Measurements from ENCODE around the gene RAB14.

Gene RAB14

GRCh38 chr9:121201738-121202533 is at the start of gene RAB14:
Gene RAB14 (minus strand): TSS chr9:121201869. CDS start chr9:121193412, 8,457 bp downstream.
- DNase-seq: peak; percentile 96

GRCh38 chr9:121249563-121249962 is 47.9 kb upstream of the RAB14 start:
- no peak for DNase-seq

GRCh38 chr9:121246821-121247561 is 45.3 kb upstream of the RAB14 start:
- DNase-seq: no peak

GRCh38 chr9:121242959-121243346 is 41.3 kb upstream of the RAB14 start:
- no peak for DNase-seq

GRCh38 chr9:121242219-121242958 is 40.7 kb upstream of the RAB14 start:
- no peak for DNase-seq

GRCh38 chr9:121240472-121241135 is 38.9 kb upstream of the RAB14 start:
- DNase-seq: no peak

GRCh38 chr9:121239851-121240250 is 38.2 kb upstream of the RAB14 start:
- DNase-seq: no peak

- no peak for DNase-seq
These were observed 37.4 kb upstream of the RAB14 start for GRCh38 chr9:121239071-121239470.

GRCh38 chr9:121237916-121238315 is 36.2 kb upstream of the RAB14 start:
- DNase-seq: no peak

GRCh38 chr9:121235512-121235911 is 33.8 kb upstream of the RAB14 start:
- DNase-seq: no peak

GRCh38 chr9:121234832-121235161 is 33.1 kb upstream of the RAB14 start:
- DNase-seq: no peak

- DNase-seq: no peak
These were observed 32.5 kb upstream of the RAB14 start for GRCh38 chr9:121233906-121234831.

- DNase-seq: no peak
These were observed 30.6 kb upstream of the RAB14 start for GRCh38 chr9:121232251-121232650.

- DNase-seq: no peak
These were observed 28.6 kb upstream of the RAB14 start for GRCh38 chr9:121230256-121230655.

GRCh38 chr9:121227862-121228261 is 26.2 kb upstream of the RAB14 start:
- DNase-seq: no peak

- DNase-seq: no peak
These were observed 24.5 kb upstream of the RAB14 start for GRCh38 chr9:121226175-121226574.

- DNase-seq: no peak
These were observed 23.6 kb upstream of the RAB14 start for GRCh38 chr9:121225240-121225639.

- DNase-seq: peak; percentile 40
These were observed 21.0 kb upstream of the RAB14 start for GRCh38 chr9:121222524-121223171.

- DNase-seq: no peak
These were observed 20.0 kb upstream of the RAB14 start for GRCh38 chr9:121221664-121222055.

GRCh38 chr9:121220996-121221663 is 19.5 kb upstream of the RAB14 start:
- DNase-seq: no peak

- no peak for DNase-seq
These were observed 17.9 kb upstream of the RAB14 start for GRCh38 chr9:121219530-121219929.

Data from NCI-H1694 treated with DMSO at 0.1 percent for 48 hours (cell line).